Fibroblast of lung (primary cell): ENCODE results near the gene IGHMBP2.

Experiments used
- CTCF ChIP-seq, 2 donors: IDR thresholded peaks in 1 of 2; conservative IDR thresholded peaks in 1 of 2; 1 replicate in 1 of 2; 2 replicates in 1 of 2; pipeline ENCODE4 v1.5.1; 2011 to 2012; ENCODE audit warnings: low read length in 2 of 2, control low read depth in 1 of 2, inconsistent platforms in 1 of 2, low read depth in 1 of 2, mild to moderate bottlenecking in 1 of 2
- EZH2 ChIP-seq: IDR thresholded peaks from 2 replicates; pipeline ENCODE4 v1.5.1; 2012; ENCODE audit warnings: low read length, control low read depth, mild to moderate bottlenecking; ENCODE audit errors: missing control alignments

DNA sequence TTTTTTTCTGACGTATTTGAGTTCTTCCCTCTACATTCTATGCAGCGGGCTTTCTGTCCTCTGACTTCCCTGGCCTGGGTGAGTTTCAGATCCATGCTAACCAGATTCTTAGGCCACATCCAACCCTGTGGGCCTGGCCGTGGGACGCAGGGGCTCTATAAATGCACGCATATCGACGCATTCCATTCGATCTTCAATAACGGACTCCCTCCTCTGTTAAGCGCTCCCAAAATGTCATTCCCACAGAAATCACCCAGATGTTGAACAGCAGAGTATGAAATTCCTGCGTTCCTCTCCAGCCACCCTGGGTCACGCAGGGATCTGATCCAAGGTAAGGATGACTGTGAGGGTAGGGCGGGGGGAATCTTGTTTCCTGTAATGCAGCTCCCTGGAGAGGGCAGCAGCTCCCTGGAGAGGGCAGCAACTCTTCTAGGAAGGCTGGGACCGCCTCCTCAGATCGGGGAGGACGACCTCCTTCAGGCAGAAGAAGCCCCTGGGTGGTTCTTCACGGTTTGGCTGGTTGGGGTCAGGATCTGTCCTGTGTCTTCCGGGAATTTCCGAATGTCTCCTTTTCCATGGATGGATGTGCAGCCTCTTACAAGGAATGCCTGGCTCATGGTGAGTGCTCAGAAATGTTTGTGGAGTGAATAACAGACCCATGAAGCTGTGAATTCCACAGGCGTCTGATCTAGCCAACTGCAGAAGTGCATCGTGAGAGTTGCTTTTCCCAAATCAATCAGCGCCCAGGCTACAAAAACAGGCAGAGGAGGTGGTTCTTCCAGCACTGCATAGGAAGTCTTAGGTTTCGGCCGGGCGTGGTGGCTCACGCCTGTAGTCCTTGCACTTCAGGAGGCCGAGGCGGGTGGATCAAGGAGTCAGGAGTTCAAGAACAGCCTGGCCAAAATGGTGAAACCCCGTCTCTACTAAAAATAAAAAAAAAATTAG is 64.9 kb downstream of the IGHMBP2 start:
- TF ChIP-seq CTCF (conservative IDR thresholded peaks at IDR 0.05 in 1 of 2, IDR thresholded peaks at IDR 0.05 in 1 of 2; ENCODE audit: low read depth in 1 of 2, low read length in 2 of 2) (peak in 1 of 2 donors; percentile 15), EZH2 (no peak)
